NT2/D1 (cell line): Measurements from ENCODE around the gene ACLY.

Source experiments
- SUZ12 ChIP-seq: IDR thresholded peaks from 2 replicates; pipeline ENCODE4 v1.6.1; 2011; ENCODE audit not compliant: insufficient read length, insufficient read depth; ENCODE audit errors: extremely low read depth
- YY1 ChIP-seq: IDR thresholded peaks from 2 replicates; pipeline ENCODE4 v1.6.1; 2011; ENCODE audit not compliant: insufficient read length, insufficient read depth
- ZNF274 ChIP-seq: IDR thresholded peaks from 2 replicates; pipeline ENCODE4 v1.6.1; 2011; ENCODE audit warnings: mild to moderate bottlenecking, low read depth, low read length

- TF ChIP-seq ZNF274 (no peak), YY1 (no peak), SUZ12 (no peak)
Observed at GRCh38 chr17:41870097-41870496, 48.7 kb downstream of the ACLY start.
